A673 (cell line): ENCODE results near the gene C5. TPM values are rescaled to one million over a fixed set of nuclear protein-coding genes. Genes with fewer than 3 reads are reported as not detected.

Experiments
- BruUV-seq: library from RNA; stranded (reverse); fragments of 400-500 nt; replicated peaks from 2 replicates; lab custom pipeline; 2021; lab: Mats Ljungman, UMichigan
- CTCF ChIA-PET: fragments of 300-600 bp; sonication (Branson Sonifier 250); formaldehyde crosslinking; loops from one replicate; lab custom pipeline; 2022; ENCODE audit warnings: antibody characterized with exemption; lab: Charles Lee
- POLR2A ChIA-PET: fragments of 300-600 bp; sonication (Branson Sonifier 250); formaldehyde crosslinking; loops from one replicate; lab custom pipeline; 2022; ENCODE audit warnings: antibody characterized with exemption; ENCODE audit not compliant: low non-redundant PET; lab: Charles Lee
- DNase-seq: peaks from one replicate; pipeline ENCODE4 v3.0.0-alpha.2; 2015; ENCODE audit warnings: low spot score
- H3K27ac ChIP-seq: fragments of 200-600 bp; sonication (generic); 2 replicates; pipeline ENCODE4 v1.5.1; 2016; ENCODE audit warnings: mixed run types, low read depth, mild to moderate bottlenecking, mixed read lengths, antibody characterized with exemption, low read length; ENCODE audit not compliant: poor library complexity, severe bottlenecking
- H3K27me3 ChIP-seq: fragments of 200-600 bp; sonication (generic); replicated peaks from 2 replicates; pipeline ENCODE4 v1.6.1; 2017; ENCODE audit warnings: mixed run types, low read depth, mild to moderate bottlenecking, mixed read lengths, antibody characterized with exemption, low read length; ENCODE audit not compliant: insufficient read depth, poor library complexity
- H3K36me3 ChIP-seq: fragments of 200-600 bp; sonication (generic); 2 replicates; pipeline ENCODE4 v1.6.1; 2016; ENCODE audit warnings: mixed run types, mild to moderate bottlenecking, mixed read lengths, antibody characterized with exemption, low read length; ENCODE audit not compliant: insufficient read depth, poor library complexity, severe bottlenecking
- H3K4me1 ChIP-seq: fragments of 200-600 bp; sonication (generic); 2 replicates; pipeline ENCODE4 v1.6.1; 2017; ENCODE audit warnings: mixed run types, mild to moderate bottlenecking, mixed read lengths, antibody characterized with exemption, low read length; ENCODE audit not compliant: insufficient read depth, poor library complexity, severe bottlenecking
- H3K4me3 ChIP-seq: fragments of 200-600 bp; sonication (generic); 2 replicates; pipeline ENCODE4 v1.5.1; 2016; ENCODE audit warnings: low read depth, mixed run types, mild to moderate bottlenecking, mixed read lengths, low read length; ENCODE audit not compliant: poor library complexity, severe bottlenecking
- H3K9me3 ChIP-seq: fragments of 200-600 bp; sonication (generic); 2 replicates; pipeline ENCODE4 v1.6.1; 2016; ENCODE audit warnings: mixed run types, low read depth, mild to moderate bottlenecking, mixed read lengths, antibody characterized with exemption, low read length; ENCODE audit not compliant: poor library complexity, severe bottlenecking
- CTCF ChIP-seq: fragments of 300-800, 200-600 bp; sonication (generic); conservative IDR thresholded peaks from 2 replicates; pipeline ENCODE4 v1.5.1; 2017; ENCODE audit warnings: low read depth, mild to moderate bottlenecking, antibody characterized with exemption, low read length, moderate library complexity, mixed read lengths
- EZH2 ChIP-seq: fragments of 200-600 bp; sonication (generic); IDR thresholded peaks from 2 replicates; pipeline ENCODE4 v1.6.1; 2017; ENCODE audit warnings: borderline replicate concordance, low read depth, mild to moderate bottlenecking, mixed read lengths, antibody characterized with exemption, low read length; ENCODE audit not compliant: poor library complexity, severe bottlenecking
- intact Hi-C: fragments of 100-400 bp; cut with micrococcal nuclease; formaldehyde crosslinking; loops from one replicate; pipeline ENCODE4 v1.10.0; 2022; ENCODE audit not compliant: unreplicated experiment
- total RNA-seq: library from RNA; stranded (reverse); gene quantifications from 2 replicates; pipeline ENCODE4 v1.2.3, GENCODE V29; 2021

Gene C5
- total RNA-seq, 1 experiment from 2014 or later = 4.4 TPM

DNA sequence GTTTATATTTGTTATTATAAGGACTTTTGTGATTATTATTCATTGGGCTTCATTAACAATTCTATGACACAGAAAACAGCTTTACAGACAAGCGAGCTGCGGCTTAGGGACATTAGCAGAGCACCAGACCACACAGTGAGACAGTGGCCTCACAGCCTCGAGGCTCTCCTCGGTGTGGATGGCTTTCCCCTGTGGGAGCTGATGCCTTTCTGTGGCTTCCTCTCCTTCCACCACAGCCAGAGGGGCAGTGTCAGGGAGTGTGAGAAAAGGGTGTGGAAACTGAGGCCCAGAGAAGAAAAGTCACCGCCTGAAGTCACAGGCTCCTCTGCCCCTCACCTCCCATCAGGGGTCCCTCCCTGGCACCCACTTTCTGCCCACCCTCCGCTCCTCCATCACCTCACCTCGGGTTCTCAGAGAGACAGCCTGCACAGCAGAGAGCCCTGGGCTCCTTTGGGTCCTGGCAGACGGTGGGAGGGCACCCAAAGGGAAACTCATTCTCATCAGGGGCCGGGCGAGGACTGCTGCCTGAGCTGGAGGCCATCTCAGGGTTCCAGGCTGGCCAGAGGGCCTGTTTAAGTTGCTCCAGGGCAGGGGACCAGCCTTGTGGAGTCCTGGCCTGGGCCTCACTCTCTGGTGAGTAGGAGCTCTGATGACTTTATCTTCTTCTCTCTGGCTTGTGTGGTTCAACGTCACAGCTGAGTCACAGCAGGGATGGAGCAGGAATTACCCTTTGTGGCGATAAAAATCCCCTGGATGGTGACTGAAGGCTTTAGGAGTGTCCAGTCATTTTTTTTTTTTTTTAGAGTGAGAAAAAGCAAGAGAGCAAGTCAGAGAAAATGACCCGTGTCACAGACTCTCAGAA lies 124.3 kb downstream of the C5 start:
- Histone ChIP-seq H3K4me1 (peaks cover 6% of the 10 kb centered on the region), H3K36me3 (no peaks in the 10 kb centered on the region), H3K27ac (no peak overlapping the region), H3K27me3 (no peaks in the 10 kb centered on the region), H3K4me3 (no peak overlapping the region), H3K9me3 (no peaks in the 10 kb centered on the region)
- DNase-seq = no peak
- TF ChIP-seq CTCF = no peak
- no peak for TF ChIP-seq EZH2
- ChIA-PET POLR2A (no interaction called here), CTCF (interaction anchor here (0.6 kb wide), 1 partner anchor 11 kb away, joined by 3 read pairs; no protein-coding TSS in a partner anchor)
- BruUV-seq = no TSS peak
- intact Hi-C loops = no loop called here

DNA sequence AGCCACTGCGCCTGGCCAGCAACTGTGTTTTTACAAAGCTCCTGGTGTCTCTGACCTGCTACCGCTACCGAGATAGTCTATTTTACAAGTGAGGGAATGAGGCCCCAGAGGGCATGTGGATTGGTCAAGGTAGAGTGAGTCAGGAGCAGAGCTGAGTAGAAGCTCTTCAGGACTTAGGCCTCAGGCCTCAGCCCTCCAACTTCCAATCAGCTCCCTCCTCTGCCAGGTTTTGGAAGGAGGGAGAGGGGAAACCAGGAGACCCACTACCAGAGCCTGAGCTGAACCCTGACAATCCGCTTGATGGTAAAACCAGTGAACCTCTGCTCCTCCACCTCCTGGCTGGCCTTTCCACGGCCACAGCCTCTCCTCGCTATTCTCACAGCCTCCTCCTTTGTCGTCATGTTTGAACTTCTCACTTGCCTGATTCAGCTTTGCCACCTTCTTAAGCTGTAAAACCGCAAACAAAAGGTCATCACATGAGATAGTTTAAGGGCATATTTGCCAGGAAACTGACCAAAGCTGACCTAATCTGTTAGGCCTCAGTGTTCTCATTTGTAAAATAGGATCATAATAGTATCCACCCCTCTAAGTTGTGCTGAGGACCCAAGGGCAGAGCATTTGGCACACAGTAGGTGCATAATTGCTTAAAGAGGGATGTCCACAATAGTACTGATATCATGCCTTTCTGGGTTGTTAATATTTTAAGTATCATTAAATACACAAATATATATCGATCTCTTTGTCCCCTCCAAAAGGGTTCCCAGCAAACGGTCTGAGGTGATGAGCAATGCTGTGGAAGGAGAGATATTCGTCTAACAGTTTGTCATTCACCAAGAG lies 125.2 kb downstream of the C5 start:
- DNase-seq = no peak
- BruUV-seq = no TSS peak

More for the DNA sequence above, 125.2 kb downstream of the C5 start:
- H3K27ac ChIP-seq = no peak overlapping the region
- no peak for TF ChIP-seq CTCF
- TF ChIP-seq EZH2 = no peak
- H3K4me1 ChIP-seq = peaks cover 11% of the 10 kb centered on the region
- ChIA-PET CTCF (interaction anchor here (0.6 kb wide), 1 partner anchor 24 kb away, joined by 4 read pairs; no protein-coding TSS in a partner anchor), POLR2A (no interaction called here)
- no peak overlapping the region for H3K4me3 ChIP-seq
- no peaks in the 10 kb centered on the region for H3K9me3 ChIP-seq
- H3K36me3 ChIP-seq = no peaks in the 10 kb centered on the region
- intact Hi-C loops = no loop called here
- H3K27me3 ChIP-seq = no peaks in the 10 kb centered on the region
